ENCODE data around the gene NCBP2.
"Not testable (repeated sequence)": the region's sequence is repeated elsewhere in the genome, so short reads cannot be mapped to it uniquely, and the experiment has no call there.

NCBP2 gene

GRCh38 chr3:196968233-196969133 lies 26.2 kb upstream of the NCBP2 start, which contains the start of gene PIGZ:
Gene PIGZ, minus strand, starts transcription at chr3:196968833. Its CDS starts 16,802 bp downstream, at chr3:196952031.
- peak in 8 of 56 donors; percentile 6 to 52 (median 43) for DNase-seq

GRCh38 chr3:196967412-196968232 lies 25.3 kb upstream of the NCBP2 start:
- DNase-seq: no peak

- peak in 3 of 56 donors; percentile 10 to 18 (median 15) for DNase-seq
Measured at GRCh38 chr3:196966526-196967401, 24.4 kb upstream of the NCBP2 start.

GRCh38 chr3:196965804-196966173 lies 23.5 kb upstream of the NCBP2 start:
- DNase-seq: no peak

GRCh38 chr3:196965112-196965803 lies 22.9 kb upstream of the NCBP2 start:
- no peak for DNase-seq

GRCh38 chr3:196963631-196963953 lies 21.3 kb upstream of the NCBP2 start:
- no peak for DNase-seq

- no peak for DNase-seq
Measured at GRCh38 chr3:196962930-196963630, 20.8 kb upstream of the NCBP2 start.

GRCh38 chr3:196962108-196962929 lies 20.0 kb upstream of the NCBP2 start:
- DNase-seq: no peak

- no peak for DNase-seq
Measured at GRCh38 chr3:196954832-196955231, 12.5 kb upstream of the NCBP2 start.

- DNase-seq: no peak
Measured at GRCh38 chr3:196951371-196951770, 9.0 kb upstream of the NCBP2 start.

- no peak for DNase-seq
Measured at GRCh38 chr3:196949750-196950149, 7.4 kb upstream of the NCBP2 start.

- DNase-seq: no peak
Measured at GRCh38 chr3:196949285-196949619, 6.9 kb upstream of the NCBP2 start.

- DNase-seq: no peak
Measured at GRCh38 chr3:196948442-196949284, 6.3 kb upstream of the NCBP2 start.

- DNase-seq: no peak
Measured at GRCh38 chr3:196947860-196948441, 5.6 kb upstream of the NCBP2 start.

- no peak for DNase-seq
Measured at GRCh38 chr3:196947136-196947859, 5.0 kb upstream of the NCBP2 start.

GRCh38 chr3:196944037-196944790 lies 1.9 kb upstream of the NCBP2 start:
- DNase-seq: not testable (repeated sequence)

GRCh38 chr3:196942915-196943277 lies 568 bp upstream of the NCBP2 start:
- peak in 9 of 56 donors; percentile 11 to 51 (median 27) for DNase-seq

Measured in amygdala (tissue), 56 donors.